Activated CD8-positive, alpha-beta memory T cell treated with anti-CD3 and anti-CD28 coated beads, Interleukin-2, amount 10 ng/mL, durations not matched to agents 7 days and 5 days (primary cell): ENCODE results near the gene PIBF1. TPM values are rescaled to one million over a fixed set of nuclear protein-coding genes. Genes with fewer than 3 reads are reported as not detected.
A peak's percentile ranks its signal among the peaks of the same experiment; 100 is the strongest.
"Not testable (repeated sequence)": the region's sequence is repeated elsewhere in the genome, so short reads cannot be mapped to it uniquely, and the experiment has no call there.

ENCODE experiments used
- ATAC-seq: fragments of 150-1000 bp; cut with Tn5 transposase; one replicate; pipeline ENCODE4 v1.10.0; 2021; ENCODE audit warnings: moderate library complexity
- CTCF ChIA-PET: fragments of 350-600 bp; sonication (Branson Sonifier 250); formaldehyde crosslinking; loops from one replicate; lab custom pipeline; 2021; ENCODE audit warnings: antibody characterized with exemption; lab: Charles Lee
- DNase-seq: peaks from one replicate; pipeline ENCODE4 v3.0.0-alpha.2; 2020
- H3K27ac Mint-ChIP-seq: one replicate; pipeline ENCODE4 v1.8.0; 2021; ENCODE audit warnings: mild to moderate bottlenecking, mixed read lengths
- H3K27me3 Mint-ChIP-seq: one replicate; pipeline ENCODE4 v1.8.0; 2021; ENCODE audit warnings: mixed read lengths
- H3K36me3 Mint-ChIP-seq: one replicate; pipeline ENCODE4 v1.8.0; 2021; ENCODE audit warnings: mild to moderate bottlenecking, mixed read lengths
- H3K4me1 Mint-ChIP-seq: one replicate; pipeline ENCODE4 v1.8.0; 2021; ENCODE audit warnings: mixed read lengths
- H3K4me3 Mint-ChIP-seq: one replicate; pipeline ENCODE4 v1.8.0; 2021; ENCODE audit warnings: mild to moderate bottlenecking, moderate library complexity, mixed read lengths
- H3K9me3 Mint-ChIP-seq: one replicate; pipeline ENCODE4 v1.8.0; 2022; ENCODE audit warnings: low read depth, mixed read lengths
- total RNA-seq, 2 experiments: library from RNA; stranded (reverse); gene quantifications; one replicate each; pipeline ENCODE4 v1.2.3, GENCODE V29; 2021

The PIBF1 gene, protein sequence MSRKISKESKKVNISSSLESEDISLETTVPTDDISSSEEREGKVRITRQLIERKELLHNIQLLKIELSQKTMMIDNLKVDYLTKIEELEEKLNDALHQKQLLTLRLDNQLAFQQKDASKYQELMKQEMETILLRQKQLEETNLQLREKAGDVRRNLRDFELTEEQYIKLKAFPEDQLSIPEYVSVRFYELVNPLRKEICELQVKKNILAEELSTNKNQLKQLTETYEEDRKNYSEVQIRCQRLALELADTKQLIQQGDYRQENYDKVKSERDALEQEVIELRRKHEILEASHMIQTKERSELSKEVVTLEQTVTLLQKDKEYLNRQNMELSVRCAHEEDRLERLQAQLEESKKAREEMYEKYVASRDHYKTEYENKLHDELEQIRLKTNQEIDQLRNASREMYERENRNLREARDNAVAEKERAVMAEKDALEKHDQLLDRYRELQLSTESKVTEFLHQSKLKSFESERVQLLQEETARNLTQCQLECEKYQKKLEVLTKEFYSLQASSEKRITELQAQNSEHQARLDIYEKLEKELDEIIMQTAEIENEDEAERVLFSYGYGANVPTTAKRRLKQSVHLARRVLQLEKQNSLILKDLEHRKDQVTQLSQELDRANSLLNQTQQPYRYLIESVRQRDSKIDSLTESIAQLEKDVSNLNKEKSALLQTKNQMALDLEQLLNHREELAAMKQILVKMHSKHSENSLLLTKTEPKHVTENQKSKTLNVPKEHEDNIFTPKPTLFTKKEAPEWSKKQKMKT
- total RNA-seq = 10 to 100 TPM; 15.6 to 30.3 TPM

DNA sequence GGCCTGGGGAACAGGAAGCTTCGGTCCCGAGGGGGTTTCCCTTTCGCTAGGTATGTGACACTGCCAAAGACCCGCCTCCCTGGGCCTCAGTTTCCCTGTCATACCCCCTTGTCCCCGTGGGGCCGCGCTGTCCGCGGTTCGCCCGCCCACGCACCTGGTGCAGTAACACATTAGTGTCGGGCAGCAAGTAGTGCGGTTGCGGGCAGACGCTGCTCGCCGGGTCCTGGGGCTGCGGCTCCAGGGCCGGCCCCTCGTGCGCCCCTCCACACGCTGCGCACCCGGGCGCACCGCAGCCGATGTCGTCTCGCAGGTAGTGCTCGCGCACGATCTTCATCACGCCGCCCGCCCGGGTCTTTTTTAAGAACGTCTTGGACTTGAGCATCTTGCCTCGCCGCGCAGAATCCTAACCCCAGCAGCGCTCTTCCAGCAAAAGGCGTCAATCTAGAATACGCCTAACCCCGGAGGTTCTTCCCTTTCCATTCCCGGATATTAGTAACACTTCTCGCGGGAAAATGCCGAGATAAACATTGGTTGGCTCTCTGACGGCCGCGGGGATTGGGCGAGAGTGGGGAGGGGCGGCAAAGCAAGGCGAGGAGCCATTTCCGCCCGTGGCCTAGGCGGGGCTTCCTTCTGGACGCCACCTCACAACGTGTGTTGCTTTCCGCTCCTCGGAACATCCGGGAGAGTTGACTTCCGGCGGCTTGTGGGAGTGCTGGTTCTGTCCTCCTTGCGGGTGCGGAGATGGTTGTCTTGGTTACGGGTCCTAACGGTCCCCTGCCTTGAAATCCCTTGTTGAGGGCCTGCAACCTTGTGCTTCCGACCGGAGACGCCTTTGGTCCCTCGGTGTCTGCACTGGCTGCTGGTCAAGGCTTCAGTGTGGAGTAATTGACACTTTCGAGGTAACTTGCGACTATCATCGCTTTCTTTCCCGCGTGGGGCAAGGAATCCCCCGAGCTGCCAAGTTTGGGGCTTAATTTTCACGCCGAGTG, at the start of gene PIBF1, which contains the start of gene DIS3:
PIBF1 (plus strand) TSS at position 683 of the 989 bp plus-strand sequence. CDS start 1,337 bp downstream, outside the sequence.
DIS3 (minus strand) TSS at position 450 of the 989 bp plus-strand sequence; CDS start at position 382, 68 bp downstream.
- CTCF ChIA-PET = interaction anchor here (2.4 kb wide), 1 partner anchor 53 kb away, joined by 9 read pairs; the partner anchor contains the start of gene BORA
- peaks cover 41% of the 10 kb centered on the region for H3K36me3 Mint-ChIP-seq
- H3K27me3 Mint-ChIP-seq = no peaks in the 10 kb centered on the region

DNA sequence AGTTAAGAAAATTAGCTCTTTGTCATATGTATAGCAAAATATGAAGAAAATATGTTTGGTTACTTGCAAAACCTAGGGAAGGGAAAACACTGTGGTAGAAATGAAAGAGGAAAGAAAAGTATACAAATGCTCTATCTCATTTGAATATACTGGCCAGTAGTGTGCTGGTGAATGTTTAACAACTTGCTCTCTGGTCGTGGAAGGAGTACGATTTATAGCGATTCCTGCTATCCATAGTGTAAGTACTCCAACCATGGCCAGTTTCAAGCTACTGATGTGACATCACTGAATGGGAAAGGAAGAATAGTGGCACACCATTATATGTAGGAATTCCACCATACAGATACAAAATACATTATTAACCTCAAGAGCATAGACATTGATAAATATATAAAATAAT, 44.9 kb upstream of the PIBF1 start:
- DNase-seq = no peak
- CTCF ChIA-PET = no interaction called here
- H3K27me3 Mint-ChIP-seq = no peaks in the 10 kb centered on the region
- H3K4me1 Mint-ChIP-seq = peaks cover 17% of the 10 kb centered on the region
- H3K36me3 Mint-ChIP-seq = peaks cover 58% of the 10 kb centered on the region
- H3K9me3 Mint-ChIP-seq = no peaks in the 10 kb centered on the region
- no peak for ATAC-seq
- H3K4me3 Mint-ChIP-seq = no peak overlapping the region
- H3K27ac Mint-ChIP-seq = no peak overlapping the region

More for the DNA sequence above, at the start of gene PIBF1, which contains the start of gene DIS3:
- Mint-ChIP-seq H3K4me3 (peak within 1 kb of the TSS; percentile 100), H3K27ac (peak within 1 kb of the TSS; percentile 99), H3K9me3 (no peaks in the 10 kb centered on the region), H3K4me1 (peaks cover 55% of the 10 kb centered on the region)
- DNase-seq = peak; percentile 99
- peak; percentile 98 for ATAC-seq

DNA sequence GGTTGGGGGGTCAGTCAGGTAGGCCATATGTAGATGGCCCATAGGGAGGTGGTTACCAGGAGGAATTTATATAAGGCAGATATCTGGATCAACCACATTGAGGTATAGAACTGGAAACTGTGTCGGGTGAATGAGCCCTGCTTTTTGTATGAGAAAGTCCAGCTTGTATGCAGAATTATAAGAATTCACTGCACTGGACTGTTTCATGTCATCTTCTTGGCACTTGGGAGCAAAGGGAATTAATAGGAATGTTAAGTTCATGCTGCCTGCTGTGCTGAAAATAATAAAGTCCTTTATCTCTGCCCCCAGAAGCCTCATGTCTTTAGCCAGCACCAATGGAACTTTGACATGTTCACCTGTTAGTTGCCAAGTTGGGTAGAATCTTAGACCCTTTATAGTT, 41.9 kb upstream of the PIBF1 start:
- H3K27ac Mint-ChIP-seq = no peak overlapping the region
- DNase-seq = no peak
- H3K9me3 Mint-ChIP-seq = no peaks in the 10 kb centered on the region
- no peaks in the 10 kb centered on the region for H3K27me3 Mint-ChIP-seq
- CTCF ChIA-PET = interaction anchor here (1.2 kb wide), 1 partner anchor 11 kb away, joined by 4 read pairs; no protein-coding TSS in a partner anchor
- H3K4me1 Mint-ChIP-seq = peaks cover 14% of the 10 kb centered on the region
- ATAC-seq = no peak
- no peak overlapping the region for H3K4me3 Mint-ChIP-seq
- H3K36me3 Mint-ChIP-seq = peaks cover 59% of the 10 kb centered on the region

DNA sequence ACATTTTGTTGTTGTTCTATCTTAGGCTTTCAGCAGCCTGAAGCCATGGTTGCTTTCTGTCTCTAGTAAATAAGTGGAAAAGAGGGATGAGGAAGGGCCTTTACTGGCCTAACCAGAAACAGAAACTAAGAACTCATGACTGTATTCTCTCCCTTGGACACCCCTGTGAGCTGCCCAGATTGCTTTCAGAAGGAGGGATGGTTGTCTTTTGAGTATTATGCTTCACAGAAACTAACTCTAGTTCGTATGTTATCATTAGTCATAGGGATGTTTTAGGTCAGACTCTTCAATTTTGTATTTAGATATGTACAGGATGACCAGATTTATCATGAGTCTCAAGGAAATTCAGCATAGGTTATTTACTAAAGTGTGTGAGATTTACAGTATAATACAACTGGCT, 36.7 kb upstream of the PIBF1 start:
- H3K4me1 Mint-ChIP-seq = peaks cover 12% of the 10 kb centered on the region
- no peaks in the 10 kb centered on the region for H3K27me3 Mint-ChIP-seq
- no peak overlapping the region for H3K4me3 Mint-ChIP-seq
- ATAC-seq (peak; percentile 27), DNase-seq (no peak)
- H3K9me3 Mint-ChIP-seq = no peaks in the 10 kb centered on the region
- CTCF ChIA-PET = no interaction called here
- peak overlapping the region; percentile 64 for H3K27ac Mint-ChIP-seq
- peaks cover 65% of the 10 kb centered on the region for H3K36me3 Mint-ChIP-seq

DNA sequence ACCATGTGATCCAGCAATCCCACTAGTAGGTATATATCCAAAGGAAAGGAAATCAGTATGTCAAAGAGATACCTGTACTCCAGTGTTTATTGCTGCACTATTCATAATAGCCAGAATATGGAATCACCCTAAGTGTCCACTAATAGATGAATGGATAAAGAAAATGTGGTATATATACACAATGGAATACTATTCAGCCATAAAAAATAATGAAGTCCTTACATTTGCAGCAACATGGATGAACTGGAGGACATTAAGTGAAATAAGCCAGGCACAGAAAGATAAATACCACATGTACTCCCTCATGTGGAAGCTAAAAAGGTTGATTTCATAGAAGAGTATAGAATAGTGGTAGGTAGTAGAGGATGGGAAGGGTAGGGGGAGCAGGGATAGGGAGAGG, 30.7 kb upstream of the PIBF1 start:
- DNase-seq (no peak), ATAC-seq (no peak)
- Mint-ChIP-seq H3K9me3 (no peaks in the 10 kb centered on the region), H3K4me1 (peaks cover 2% of the 10 kb centered on the region), H3K36me3 (peaks cover 69% of the 10 kb centered on the region), H3K27me3 (no peaks in the 10 kb centered on the region), H3K4me3 (no peak overlapping the region), H3K27ac (no peak overlapping the region)
- CTCF ChIA-PET = no interaction called here

DNA sequence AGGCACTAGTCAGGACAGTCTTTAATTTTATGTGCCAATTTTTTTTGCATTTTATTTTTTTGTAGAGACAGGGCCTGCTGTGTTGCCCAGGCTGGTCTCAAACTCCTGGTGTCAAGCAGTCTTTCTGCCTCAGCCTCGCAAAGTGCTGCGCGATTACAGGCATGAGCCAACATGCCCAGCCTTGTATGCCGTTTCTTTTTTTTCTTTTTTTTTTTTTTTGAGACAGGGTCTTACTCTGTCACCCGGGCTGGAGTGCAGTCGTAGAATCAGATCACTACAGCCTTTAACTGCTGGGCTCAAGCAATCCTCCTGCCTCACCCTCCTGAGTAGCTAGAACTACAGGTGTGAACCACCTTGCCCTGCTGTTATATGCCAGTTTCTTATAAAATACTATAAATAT, 27.8 kb upstream of the PIBF1 start:
- no peak for DNase-seq
- Mint-ChIP-seq H3K36me3 (peaks cover 61% of the 10 kb centered on the region), H3K4me3 (no peak overlapping the region), H3K27ac (no peak overlapping the region), H3K9me3 (no peaks in the 10 kb centered on the region), H3K4me1 (peaks cover 2% of the 10 kb centered on the region), H3K27me3 (no peaks in the 10 kb centered on the region)
- ATAC-seq = no peak
- CTCF ChIA-PET = no interaction called here

DNA sequence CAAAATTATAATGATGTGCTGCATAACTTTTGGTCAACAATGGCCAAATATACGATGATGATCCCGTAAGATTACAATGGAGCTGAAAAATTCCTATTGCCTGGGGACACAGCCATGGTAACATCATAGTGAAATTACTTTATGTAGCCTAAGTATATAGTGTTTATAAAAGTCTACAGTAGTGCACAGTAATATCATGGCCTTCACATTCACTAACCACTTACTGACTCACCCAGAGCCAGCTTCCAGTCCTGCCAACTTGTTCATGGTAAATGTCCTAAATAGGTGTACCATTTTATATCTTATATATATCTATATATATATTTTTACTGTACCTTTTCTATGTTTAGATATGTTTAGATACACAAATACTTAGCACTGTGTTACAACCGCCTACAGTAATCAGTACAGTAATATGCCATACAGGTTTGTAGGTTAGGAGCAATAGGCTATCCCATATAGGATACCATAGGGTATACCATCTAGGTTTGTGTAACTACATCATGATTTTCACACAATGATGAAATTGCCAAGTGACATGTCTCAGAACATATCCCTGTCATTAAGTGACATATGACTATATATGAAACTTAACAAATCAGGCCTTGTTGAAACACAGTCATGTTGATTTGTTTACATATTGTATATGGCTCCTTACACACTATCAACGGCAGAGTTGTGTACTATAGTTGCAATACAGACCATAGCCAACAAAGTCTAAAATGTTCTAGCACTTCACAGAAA, 24.0 kb upstream of the PIBF1 start:
- CTCF ChIA-PET = interaction anchor here (0.7 kb wide), 1 partner anchor 40 kb away, joined by 4 read pairs; no protein-coding TSS in a partner anchor
- H3K9me3 Mint-ChIP-seq = no peaks in the 10 kb centered on the region
- peaks cover 50% of the 10 kb centered on the region for H3K36me3 Mint-ChIP-seq
- H3K27me3 Mint-ChIP-seq = no peaks in the 10 kb centered on the region
- no peaks in the 10 kb centered on the region for H3K4me1 Mint-ChIP-seq
- H3K27ac Mint-ChIP-seq = no peak overlapping the region
- no peak for DNase-seq
- ATAC-seq = no peak
- H3K4me3 Mint-ChIP-seq = no peak overlapping the region

DNA sequence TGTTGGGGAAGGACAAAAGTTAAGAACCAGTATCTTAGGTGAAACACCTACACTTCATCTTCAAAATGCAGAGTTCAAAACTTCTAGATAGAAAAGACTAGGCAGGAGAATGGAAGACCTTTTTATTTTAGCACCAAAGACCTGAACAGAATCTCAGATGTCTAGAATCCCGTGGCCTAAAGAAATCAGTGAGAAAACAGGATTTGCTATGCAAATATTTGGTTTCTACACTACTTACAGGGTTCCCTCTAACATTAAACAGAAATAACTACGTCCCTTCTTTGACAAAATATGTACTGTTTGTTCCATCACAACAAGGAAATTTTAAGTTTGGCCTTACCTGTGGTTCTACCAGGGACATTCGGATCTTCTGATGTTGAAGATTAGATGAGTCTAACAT, 21.7 kb upstream of the PIBF1 start:
- peaks cover 50% of the 10 kb centered on the region for H3K36me3 Mint-ChIP-seq
- ATAC-seq = no peak
- CTCF ChIA-PET = no interaction called here
- H3K9me3 Mint-ChIP-seq = no peaks in the 10 kb centered on the region
- H3K27ac Mint-ChIP-seq = no peak overlapping the region
- H3K4me1 Mint-ChIP-seq = peaks cover 2% of the 10 kb centered on the region
- no peaks in the 10 kb centered on the region for H3K27me3 Mint-ChIP-seq
- no peak for DNase-seq
- H3K4me3 Mint-ChIP-seq = no peak overlapping the region

DNA sequence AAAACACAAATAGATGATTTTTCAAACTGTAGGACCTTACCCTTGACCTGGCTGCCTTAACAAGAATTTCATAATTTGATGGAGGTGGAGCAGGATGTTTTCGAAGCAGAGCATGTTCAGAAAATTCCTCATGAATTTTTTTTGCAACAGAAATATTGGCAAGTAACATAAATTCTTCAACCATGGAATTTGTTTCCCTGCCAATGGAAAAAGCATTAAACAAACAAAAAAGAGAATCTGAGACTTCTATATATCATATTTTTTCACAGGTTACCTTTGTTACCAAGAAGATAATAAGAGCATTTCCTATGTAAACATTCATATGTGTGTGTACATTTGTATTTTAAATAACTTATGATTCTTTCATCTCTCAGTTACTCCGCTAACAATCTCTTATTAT, 18.5 kb upstream of the PIBF1 start:
- Mint-ChIP-seq H3K9me3 (no peaks in the 10 kb centered on the region), H3K4me1 (peaks cover 3% of the 10 kb centered on the region), H3K27me3 (no peaks in the 10 kb centered on the region), H3K36me3 (peaks cover 58% of the 10 kb centered on the region), H3K4me3 (no peak overlapping the region), H3K27ac (no peak overlapping the region)
- DNase-seq = no peak
- CTCF ChIA-PET = interaction anchor here (1.3 kb wide), 1 partner anchor 10 kb away, joined by 3 read pairs; no protein-coding TSS in a partner anchor
- ATAC-seq = no peak

DNA sequence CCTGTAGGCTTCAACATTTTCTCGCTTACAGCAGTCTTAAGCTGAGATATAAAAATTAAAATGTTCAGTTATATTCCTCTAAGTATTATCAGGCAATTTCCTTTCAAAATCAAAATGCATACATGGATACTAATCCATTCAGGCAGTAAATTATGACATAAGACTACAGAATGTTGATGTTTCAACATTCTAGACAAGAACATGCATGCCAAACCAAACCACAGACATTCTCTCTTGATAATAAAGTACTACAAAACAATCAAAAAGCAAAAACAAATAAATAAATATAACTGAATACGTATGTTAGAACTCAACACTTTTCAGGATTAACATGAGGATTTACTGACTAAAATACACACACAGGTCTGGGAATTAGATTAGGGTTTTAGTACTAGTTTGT, 7.9 kb upstream of the PIBF1 start:
- H3K9me3 Mint-ChIP-seq = no peaks in the 10 kb centered on the region
- peaks cover 18% of the 10 kb centered on the region for H3K4me1 Mint-ChIP-seq
- no peaks in the 10 kb centered on the region for H3K27me3 Mint-ChIP-seq
- H3K36me3 Mint-ChIP-seq = peaks cover 53% of the 10 kb centered on the region
- H3K4me3 Mint-ChIP-seq = no peak overlapping the region
- ATAC-seq (no peak), DNase-seq (no peak)
- CTCF ChIA-PET = no interaction called here
- no peak overlapping the region for H3K27ac Mint-ChIP-seq

DNA sequence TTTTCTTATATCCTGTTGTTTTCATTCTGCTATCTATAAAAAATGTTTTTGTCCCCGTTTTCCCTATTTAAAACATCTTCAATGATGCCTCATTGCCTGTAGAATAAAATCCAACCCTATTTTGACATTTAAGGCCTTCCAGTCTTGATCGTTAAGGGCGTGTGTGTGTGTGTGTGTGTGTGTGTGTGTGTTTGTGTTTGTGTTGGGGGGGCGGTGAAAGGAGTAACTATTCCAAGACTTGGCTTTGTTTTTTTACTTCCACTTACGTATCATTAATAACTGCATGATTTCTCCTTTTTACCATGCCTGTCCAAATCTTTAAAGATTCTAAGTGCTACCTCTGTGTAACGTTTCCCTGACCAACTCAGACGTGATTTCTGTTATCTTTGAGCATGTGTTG, 784 bp downstream of the PIBF1 start:
- no peak for DNase-seq
- Mint-ChIP-seq H3K27me3 (no peaks in the 10 kb centered on the region), H3K9me3 (no peaks in the 10 kb centered on the region), H3K27ac (peak overlapping the region; percentile 99), H3K36me3 (peaks cover 32% of the 10 kb centered on the region), H3K4me1 (peaks cover 48% of the 10 kb centered on the region), H3K4me3 (peak overlapping the region; percentile 100)
- CTCF ChIA-PET = no interaction called here
- no peak for ATAC-seq

DNA sequence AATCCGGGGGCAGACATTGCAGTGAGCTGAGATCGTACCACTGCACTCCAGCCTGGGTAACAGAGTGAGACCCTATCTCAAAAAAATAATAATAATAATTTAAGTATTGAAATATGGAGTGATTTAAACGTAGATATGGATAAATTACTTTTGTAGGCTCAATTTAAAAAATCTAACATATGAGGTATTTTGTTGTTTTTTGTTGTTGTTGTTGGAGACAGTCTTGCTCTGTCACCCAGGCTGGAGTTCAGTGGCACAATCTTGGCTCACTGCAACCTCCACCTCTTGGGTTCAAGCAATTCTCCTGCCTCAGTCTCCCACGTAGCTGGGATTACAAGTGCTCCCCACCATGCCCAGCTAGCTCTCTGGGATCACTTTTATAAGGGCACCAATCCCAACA, 2.7 kb downstream of the PIBF1 start:
- H3K27ac Mint-ChIP-seq, ATAC-seq, DNase-seq, H3K9me3 Mint-ChIP-seq, CTCF ChIA-PET, H3K4me3 Mint-ChIP-seq, H3K27me3 Mint-ChIP-seq: not testable (repeated sequence)
- peaks cover 39% of the 10 kb centered on the region for H3K4me1 Mint-ChIP-seq
- H3K36me3 Mint-ChIP-seq = peaks cover 33% of the 10 kb centered on the region
